SJSA1 (cell line): Measurements from ENCODE around the gene SYMPK. TPM values are rescaled to one million over a fixed set of nuclear protein-coding genes. Genes with fewer than 3 reads are reported as not detected.

Source experiments
- DNase-seq, 2 experiments: peaks; one replicate each; pipeline ENCODE4 v3.0.0-alpha.2; 2015 to 2020; ENCODE audit warnings: low spot score in 2 of 2, low read depth in 1 of 2
- H3K27ac ChIP-seq: fragments of 250-450 bp; sonication (Bioruptor Pico); 2 replicates; pipeline ENCODE4 v1.5.1; 2020; ENCODE audit warnings: mild to moderate bottlenecking, moderate library complexity
- H3K27me3 ChIP-seq: fragments of 250-450 bp; sonication (Bioruptor Pico); replicated peaks from 2 replicates; pipeline ENCODE4 v1.5.1; 2020; ENCODE audit warnings: mild to moderate bottlenecking, moderate library complexity
- H3K36me3 ChIP-seq: fragments of 250-450 bp; sonication (Bioruptor Pico); 2 replicates; pipeline ENCODE4 v1.5.1; 2020; ENCODE audit warnings: mild to moderate bottlenecking
- H3K4me1 ChIP-seq: fragments of 250-450 bp; sonication (Bioruptor Pico); replicated peaks from 2 replicates; pipeline ENCODE4 v1.6.1; 2021; ENCODE audit warnings: mild to moderate bottlenecking
- H3K4me3 ChIP-seq: fragments of 250-450 bp; sonication (Bioruptor Pico); 2 replicates; pipeline ENCODE4 v1.5.1; 2020; ENCODE audit warnings: mild to moderate bottlenecking
- H3K9me3 ChIP-seq: fragments of 250-450 bp; sonication (Bioruptor Pico); replicated peaks from 2 replicates; pipeline ENCODE4 v1.5.1; 2020; ENCODE audit warnings: mild to moderate bottlenecking
- total RNA-seq: library from RNA; depleted of rRNA; stranded (reverse); fragments of >200 nt; shearing (Covaris generic); gene quantifications from 2 replicates; pipeline ENCODE4 v1.2.3, GENCODE V29; 2014

The SYMPK gene
- total RNA-seq, 1 experiment from 2014 or later, result 32.4 TPM

GRCh38 chr19:45774765-45775164, 88.2 kb downstream of the SYMPK start:
- Histone ChIP-seq H3K4me3 (no peak overlapping the region), H3K4me1 (peaks cover 12% of the 10 kb centered on the region), H3K27ac (no peak overlapping the region), H3K36me3 (peaks cover 68% of the 10 kb centered on the region), H3K9me3 (no peaks in the 10 kb centered on the region), H3K27me3 (no peaks in the 10 kb centered on the region)
- DNase-seq, result no peak

- Histone ChIP-seq H3K36me3 (peaks cover 59% of the 10 kb centered on the region), H3K27me3 (no peaks in the 10 kb centered on the region), H3K9me3 (0 out of 2 replicates have a peak, but pooled peaks cover under 1% of the 10 kb centered on the region), H3K4me1 (peaks cover 15% of the 10 kb centered on the region), H3K27ac (no peak overlapping the region), H3K4me3 (no peak overlapping the region)
- DNase-seq, result no peak
These were observed 89.6 kb downstream of the SYMPK start for GRCh38 chr19:45773384-45773783.

DNA sequence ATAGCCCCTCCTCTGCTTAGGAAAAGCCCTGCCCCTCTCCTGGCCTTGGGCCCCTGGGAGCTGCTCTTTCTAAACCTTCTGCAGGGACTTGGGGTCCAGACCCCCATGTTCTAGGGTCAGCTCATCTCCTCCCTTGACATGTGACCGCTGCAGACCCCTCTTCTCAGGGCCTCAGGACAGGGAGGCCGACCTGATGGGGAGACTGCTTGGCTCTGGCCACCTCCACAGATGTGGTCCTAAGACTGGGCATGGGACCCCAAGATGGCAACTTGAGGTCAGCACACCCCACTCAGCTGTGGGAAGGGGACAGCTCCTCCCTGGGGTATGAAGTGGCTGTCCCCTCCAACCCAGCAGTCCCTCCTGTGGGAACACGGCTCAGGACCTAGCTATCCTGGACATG, 90.0 kb downstream of the SYMPK start:
- H3K27ac ChIP-seq, result no peak overlapping the region
- DNase-seq, result no peak

GRCh38 chr19:45772130-45772840, 90.7 kb downstream of the SYMPK start:
- DNase-seq, result peak in 1 of 2 experiments; percentile 44
- peaks cover 24% of the 10 kb centered on the region for H3K4me1 ChIP-seq
- no peaks in the 10 kb centered on the region for H3K27me3 ChIP-seq
- 0 out of 2 replicates have a peak, but pooled peaks cover 2% of the 10 kb centered on the region for H3K9me3 ChIP-seq
- peaks cover 48% of the 10 kb centered on the region for H3K36me3 ChIP-seq
- no peak overlapping the region for H3K27ac ChIP-seq
- no peak overlapping the region for H3K4me3 ChIP-seq

More for the DNA sequence above, 90.0 kb downstream of the SYMPK start:
- Histone ChIP-seq H3K27me3 (no peaks in the 10 kb centered on the region), H3K9me3 (0 out of 2 replicates have a peak, but pooled peaks cover 2% of the 10 kb centered on the region), H3K36me3 (peaks cover 55% of the 10 kb centered on the region), H3K4me1 (peaks cover 18% of the 10 kb centered on the region), H3K4me3 (no peak overlapping the region)

DNA sequence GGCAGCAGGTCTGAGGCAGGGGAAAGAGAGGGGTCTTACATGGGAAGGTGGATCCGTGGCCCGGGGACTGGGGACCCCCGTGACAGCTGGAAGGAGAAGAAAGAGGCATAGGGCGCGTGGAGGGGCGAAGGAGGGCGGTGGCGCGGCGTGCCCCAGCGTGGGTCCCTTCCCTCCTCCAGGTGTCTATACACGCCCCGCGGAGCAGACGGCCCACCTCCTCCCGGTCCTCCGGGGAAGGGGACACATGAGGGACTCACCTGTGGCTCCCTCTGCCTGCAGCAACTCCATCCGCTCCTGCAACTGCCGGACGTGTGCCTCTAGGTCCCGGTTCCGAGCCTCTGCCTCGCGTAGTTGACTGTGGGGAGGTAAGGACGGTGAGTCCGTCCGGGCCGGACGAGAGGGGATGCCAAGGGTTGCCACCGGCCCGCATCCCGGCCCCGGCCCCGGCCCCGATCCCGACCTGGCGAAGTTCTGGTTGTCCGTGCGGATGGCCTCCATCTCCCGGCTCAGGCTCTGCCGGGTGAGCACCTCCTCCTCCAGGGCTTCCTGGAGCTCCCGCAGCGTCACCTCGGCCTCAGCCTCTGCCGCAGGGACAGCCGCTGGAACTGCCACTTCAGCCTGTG, 91.5 kb downstream of the SYMPK start:
- no peak overlapping the region for H3K27ac ChIP-seq
- 0 out of 2 replicates have a peak, but pooled peaks cover 2% of the 10 kb centered on the region for H3K9me3 ChIP-seq
- peaks cover 32% of the 10 kb centered on the region for H3K4me1 ChIP-seq
- H3K27me3 ChIP-seq, result no peaks in the 10 kb centered on the region
- peaks cover 46% of the 10 kb centered on the region for H3K36me3 ChIP-seq
- DNase-seq, result peak in 1 of 2 experiments; percentile 45
- no peak overlapping the region for H3K4me3 ChIP-seq

DNA sequence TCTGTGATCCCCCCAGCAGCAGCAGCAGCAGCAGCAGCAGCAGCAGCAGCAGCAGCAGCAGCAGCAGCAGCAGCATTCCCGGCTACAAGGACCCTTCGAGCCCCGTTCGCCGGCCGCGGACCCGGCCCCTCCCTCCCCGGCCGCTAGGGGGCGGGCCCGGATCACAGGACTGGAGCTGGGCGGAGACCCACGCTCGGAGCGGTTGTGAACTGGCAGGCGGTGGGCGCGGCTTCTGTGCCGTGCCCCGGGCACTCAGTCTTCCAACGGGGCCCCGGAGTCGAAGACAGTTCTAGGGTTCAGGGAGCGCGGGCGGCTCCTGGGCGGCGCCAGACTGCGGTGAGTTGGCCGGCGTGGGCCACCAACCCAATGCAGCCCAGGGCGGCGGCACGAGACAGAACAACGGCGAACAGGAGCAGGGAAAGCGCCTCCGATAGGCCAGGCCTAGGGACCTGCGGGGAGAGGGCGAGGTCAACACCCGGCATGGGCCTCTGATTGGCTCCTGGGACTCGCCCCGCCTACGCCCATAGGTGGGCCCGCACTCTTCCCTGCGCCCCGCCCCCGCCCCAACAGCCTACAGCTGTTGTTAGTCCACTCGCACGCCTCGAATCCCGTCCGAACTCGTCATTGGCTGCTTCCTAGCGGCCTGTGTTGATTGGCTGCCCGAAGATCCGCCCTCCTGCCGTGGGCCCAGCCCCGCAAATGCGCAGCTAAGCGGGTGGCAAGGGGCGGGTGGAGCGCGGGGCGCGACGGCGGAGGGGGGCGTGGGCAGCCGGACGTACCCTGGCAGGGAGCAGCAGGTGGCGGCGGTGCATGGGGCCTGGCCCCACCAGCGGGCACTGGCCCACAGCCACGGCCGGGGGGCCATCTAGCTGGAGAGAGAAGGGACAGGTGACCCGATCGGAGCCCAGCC, 92.5 kb downstream of the SYMPK start:
- H3K4me1 ChIP-seq, result peaks cover 32% of the 10 kb centered on the region
- peak; percentile 96 to 98 for DNase-seq
- peak overlapping the region; percentile 67 for H3K4me3 ChIP-seq
- no peaks in the 10 kb centered on the region for H3K27me3 ChIP-seq
- H3K36me3 ChIP-seq, result peaks cover 47% of the 10 kb centered on the region
- H3K9me3 ChIP-seq, result 0 out of 2 replicates have a peak, but pooled peaks cover 2% of the 10 kb centered on the region
- H3K27ac ChIP-seq, result peak overlapping the region; percentile 62

DNA sequence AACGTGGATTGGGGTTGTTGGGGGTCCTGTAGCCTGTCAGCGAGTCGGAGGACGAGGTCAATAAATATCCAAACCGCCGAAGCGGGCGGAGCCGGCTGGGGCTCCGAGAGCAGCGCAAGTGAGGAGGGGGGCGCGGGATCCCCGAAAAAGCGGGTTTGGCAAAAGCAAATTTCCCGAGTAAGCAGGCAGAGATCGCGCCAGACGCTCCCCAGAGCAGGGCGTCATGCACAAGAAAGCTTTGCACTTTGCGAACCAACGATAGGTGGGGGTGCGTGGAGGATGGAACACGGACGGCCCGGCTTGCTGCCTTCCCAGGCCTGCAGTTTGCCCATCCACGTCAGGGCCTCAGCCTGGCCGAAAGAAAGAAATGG, 93.1 kb downstream of the SYMPK start:
- H3K27me3 ChIP-seq, result no peaks in the 10 kb centered on the region
- H3K4me3 ChIP-seq, result peak overlapping the region; percentile 67
- 0 out of 2 replicates have a peak, but pooled peaks cover 2% of the 10 kb centered on the region for H3K9me3 ChIP-seq
- H3K4me1 ChIP-seq, result peaks cover 33% of the 10 kb centered on the region
- H3K27ac ChIP-seq, result no peak overlapping the region
- peak in 1 of 2 experiments; percentile 54 for DNase-seq
- H3K36me3 ChIP-seq, result peaks cover 44% of the 10 kb centered on the region

- peak within 1 kb of the TSS; percentile 67 for H3K4me3 ChIP-seq
- H3K9me3 ChIP-seq, result 0 out of 2 replicates have a peak, but pooled peaks cover 2% of the 10 kb centered on the region
- peak within 1 kb of the TSS; percentile 46 for H3K27ac ChIP-seq
- peak; percentile 99 to 100 for DNase-seq
- no peaks in the 10 kb centered on the region for H3K27me3 ChIP-seq
- H3K4me1 ChIP-seq, result peaks cover 39% of the 10 kb centered on the region
- peaks cover 38% of the 10 kb centered on the region for H3K36me3 ChIP-seq
These were observed 93.8 kb downstream of the SYMPK start, which contains the start of gene SIX5 for GRCh38 chr19:45768984-45769782. Gene SIX5, minus strand, starts transcription at chr19:45769252. Its CDS starts 408 bp downstream, at chr19:45768844.

DNA sequence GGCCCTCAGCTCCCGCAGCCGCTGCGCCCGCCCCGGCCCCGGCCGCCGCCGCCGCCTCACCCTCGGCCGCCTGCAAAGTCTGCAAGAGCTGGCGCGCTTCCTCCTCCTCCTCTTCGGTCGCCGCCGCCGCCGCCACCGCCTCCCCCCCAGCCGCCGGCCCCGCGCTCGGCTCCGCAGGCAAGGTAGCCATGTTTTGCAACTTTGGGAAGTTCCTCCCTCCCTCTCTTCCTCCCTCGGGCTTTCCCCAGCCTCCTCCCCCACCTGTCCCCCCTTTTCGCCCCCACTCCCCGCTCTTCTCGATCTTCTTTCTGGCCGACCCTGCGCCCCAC, 94.3 kb downstream of the SYMPK start:
- H3K4me1 ChIP-seq, result peaks cover 42% of the 10 kb centered on the region
- no peak for DNase-seq
- H3K36me3 ChIP-seq, result peaks cover 37% of the 10 kb centered on the region
- no peaks in the 10 kb centered on the region for H3K27me3 ChIP-seq
- peak overlapping the region; percentile 67 for H3K4me3 ChIP-seq
- 0 out of 2 replicates have a peak, but pooled peaks cover 2% of the 10 kb centered on the region for H3K9me3 ChIP-seq
- peak overlapping the region; percentile 46; the same call in 1 of the 2 replicates for H3K27ac ChIP-seq

DNA sequence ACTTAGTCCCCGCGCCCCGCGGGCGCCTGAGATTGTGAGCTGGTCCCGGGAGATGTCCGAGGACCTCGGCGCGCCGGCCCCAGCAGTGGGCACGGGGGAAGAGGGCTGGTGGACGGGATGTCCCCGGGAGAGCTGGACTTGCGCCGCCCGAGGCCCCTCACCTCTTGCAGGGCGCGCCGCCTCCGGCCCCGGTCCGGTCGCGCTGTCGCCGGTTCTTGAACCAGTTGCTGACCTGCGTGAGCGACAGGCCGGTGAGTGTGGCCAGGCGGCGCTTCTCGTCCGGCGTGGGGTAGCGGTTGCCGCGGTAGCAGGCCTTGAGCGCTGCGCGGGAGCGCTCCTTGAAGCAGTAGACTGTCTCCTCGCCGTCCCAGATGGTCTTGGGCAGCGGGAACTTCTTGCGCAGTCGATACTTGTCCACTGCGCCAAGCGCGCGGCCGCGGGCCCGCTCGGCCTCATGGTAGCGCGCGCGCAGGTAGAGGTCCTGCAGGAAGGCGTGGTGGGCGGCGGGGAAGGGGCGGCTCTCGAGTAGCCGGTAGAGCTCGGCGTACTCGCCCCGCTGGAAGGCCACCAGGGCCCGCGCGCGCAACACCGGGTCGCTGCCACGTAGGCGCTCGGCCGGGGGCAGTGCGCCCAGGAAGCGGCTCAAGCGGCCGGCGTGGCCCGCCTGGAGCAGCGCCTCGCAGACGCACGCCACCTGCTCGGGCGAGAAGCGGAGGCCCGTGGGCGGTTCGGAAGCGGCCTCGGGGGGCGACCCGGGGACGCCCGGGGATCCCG, 94.9 kb downstream of the SYMPK start:
- Histone ChIP-seq H3K4me1 (peaks cover 42% of the 10 kb centered on the region), H3K27ac (peak overlapping the region; percentile 46; the same call in 1 of the 2 replicates), H3K9me3 (0 out of 2 replicates have a peak, but pooled peaks cover 2% of the 10 kb centered on the region), H3K4me3 (peak overlapping the region; percentile 67), H3K27me3 (no peaks in the 10 kb centered on the region), H3K36me3 (peaks cover 32% of the 10 kb centered on the region)
- DNase-seq, result peak in 1 of 2 experiments; percentile 75

DNA sequence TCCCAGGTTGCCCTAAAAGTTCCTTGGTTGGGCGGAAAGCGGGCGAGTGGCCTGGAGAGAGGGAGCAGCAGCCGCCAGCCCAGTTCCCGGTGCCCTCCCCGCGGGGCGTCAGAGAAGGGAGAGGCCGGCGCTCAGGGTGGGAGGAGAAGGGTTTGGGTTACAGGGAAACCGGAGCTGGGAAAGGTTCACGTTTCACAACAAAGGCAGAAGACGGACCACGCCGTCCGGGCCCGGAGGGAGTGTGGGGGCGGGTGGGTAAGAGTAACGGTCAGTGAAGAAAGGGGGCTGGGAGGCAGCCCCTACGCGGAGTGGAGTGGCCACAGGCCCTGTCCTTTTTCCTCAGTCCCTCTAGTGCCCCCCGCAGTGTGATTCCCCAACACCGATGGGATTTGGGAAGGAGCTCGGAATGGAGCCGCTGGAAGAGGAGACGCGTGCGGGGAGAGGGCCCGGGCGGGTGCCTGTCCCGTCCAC, 95.5 kb downstream of the SYMPK start:
- no peaks in the 10 kb centered on the region for H3K27me3 ChIP-seq
- H3K4me1 ChIP-seq, result peaks cover 42% of the 10 kb centered on the region
- peak overlapping the region; percentile 67 for H3K4me3 ChIP-seq
- DNase-seq, result peak; percentile 57 to 77
- peaks cover 26% of the 10 kb centered on the region for H3K36me3 ChIP-seq
- 0 out of 2 replicates have a peak, but pooled peaks cover 2% of the 10 kb centered on the region for H3K9me3 ChIP-seq
- peak overlapping the region; percentile 46; the same call in 1 of the 2 replicates for H3K27ac ChIP-seq

- peaks cover 42% of the 10 kb centered on the region for H3K4me1 ChIP-seq
- H3K36me3 ChIP-seq, result peaks cover 20% of the 10 kb centered on the region
- no peak for DNase-seq
- H3K27me3 ChIP-seq, result no peaks in the 10 kb centered on the region
- H3K27ac ChIP-seq, result peak overlapping the region; percentile 46; the same call in 1 of the 2 replicates
- peak overlapping the region; percentile 67 for H3K4me3 ChIP-seq
- H3K9me3 ChIP-seq, result 0 out of 2 replicates have a peak, but pooled peaks cover 2% of the 10 kb centered on the region
These were observed 96.0 kb downstream of the SYMPK start for GRCh38 chr19:45766869-45767346.
